HepG2 (cell line): ENCODE data around the gene CLDND2. TPM values are rescaled to one million over a fixed set of nuclear protein-coding genes. Genes with fewer than 3 reads are reported as not detected.

Experiments
- AKNA ChIP-seq: sonication (generic); formaldehyde crosslinking; IDR thresholded peaks from 2 replicates; pipeline ENCODE4 v1.4.0; 2020; ENCODE audit warnings: missing genetic modification reagents, borderline replicate concordance
- ATAD3A ChIP-seq: sonication (generic); formaldehyde crosslinking; IDR thresholded peaks from 2 replicates; pipeline ENCODE4 v1.4.0; 2020; ENCODE audit warnings: missing genetic modification reagents
- FOXJ3 ChIP-seq: sonication (generic); formaldehyde crosslinking; IDR thresholded peaks from 2 replicates; pipeline ENCODE4 v1.4.0; 2020; ENCODE audit warnings: missing genetic modification reagents, mild to moderate bottlenecking, borderline replicate concordance
- HOXD1 ChIP-seq: sonication (generic); formaldehyde crosslinking; IDR thresholded peaks from 2 replicates; pipeline ENCODE4 v1.5.0; 2020; ENCODE audit warnings: missing genetic modification reagents
- MATR3 ChIP-seq: sonication (generic); formaldehyde crosslinking; IDR thresholded peaks from 2 replicates; pipeline ENCODE4 v1.4.0; 2020; ENCODE audit warnings: missing genetic modification reagents
- MYNN ChIP-seq: sonication (generic); formaldehyde crosslinking; IDR thresholded peaks from 2 replicates; pipeline ENCODE4 v1.4.0; 2020; ENCODE audit warnings: mild to moderate bottlenecking, low read depth, missing genetic modification reagents
- NKX3-1 ChIP-seq: sonication (generic); formaldehyde crosslinking; IDR thresholded peaks from 2 replicates; pipeline ENCODE4 v1.5.0; 2020; ENCODE audit warnings: missing genetic modification reagents
- SOX13 ChIP-seq, 3 experiments: fragments of 450-650 bp in 1 of 3; sonication (generic) in 1 of 3; formaldehyde crosslinking in 1 of 3; IDR thresholded peaks in 2 of 3; conservative IDR thresholded peaks in 1 of 3; 2 replicates each; pipeline versions ENCODE4 v1.5.0 to v1.6.1; 2016 to 2020; ENCODE audit warnings: antibody characterized with exemption in 1 of 3, mild to moderate bottlenecking in 1 of 3, missing compliant biosample characterization in 1 of 3, missing genetic modification reagents in 1 of 3, moderate library complexity in 1 of 3
- SP2 ChIP-seq: sonication (generic); formaldehyde crosslinking; IDR thresholded peaks from 2 replicates; pipeline ENCODE4 v1.5.1; 2020; ENCODE audit warnings: mild to moderate bottlenecking, missing genetic modification reagents
- TIGD3 ChIP-seq: sonication (generic); formaldehyde crosslinking; IDR thresholded peaks from 2 replicates; pipeline ENCODE4 v1.5.1; 2020; ENCODE audit warnings: mild to moderate bottlenecking, missing genetic modification reagents, borderline replicate concordance
- TP53 ChIP-seq: sonication (generic); formaldehyde crosslinking; conservative IDR thresholded peaks from 2 replicates; pipeline ENCODE4 v1.4.0; 2020; ENCODE audit warnings: missing genetic modification reagents
- ZEB1 ChIP-seq: IDR thresholded peaks from 2 replicates; pipeline ENCODE4 v1.6.1; 2012; ENCODE audit warnings: mild to moderate bottlenecking, low read depth, inconsistent platforms; ENCODE audit not compliant: insufficient replicate concordance
- ZKSCAN5 ChIP-seq: sonication (generic); formaldehyde crosslinking; IDR thresholded peaks from 2 replicates; pipeline ENCODE4 v1.5.1; 2020; ENCODE audit warnings: mild to moderate bottlenecking, missing genetic modification reagents
- ZNF282 ChIP-seq: fragments of 450-650 bp; IDR thresholded peaks from 2 replicates; pipeline ENCODE4 v1.6.1; 2018; ENCODE audit not compliant: partially characterized antibody
- ZNF362 ChIP-seq: sonication (generic); formaldehyde crosslinking; IDR thresholded peaks from 2 replicates; pipeline ENCODE4 v1.4.0; 2020; ENCODE audit warnings: missing genetic modification reagents, mild to moderate bottlenecking, borderline replicate concordance
- ZNF770 ChIP-seq: sonication (generic); formaldehyde crosslinking; IDR thresholded peaks from 2 replicates; pipeline ENCODE4 v1.5.0; 2020; ENCODE audit warnings: mild to moderate bottlenecking, missing genetic modification reagents
- ZNF883 ChIP-seq: sonication (generic); formaldehyde crosslinking; IDR thresholded peaks from 2 replicates; pipeline ENCODE4 v1.5.1; 2020; ENCODE audit warnings: mild to moderate bottlenecking, missing genetic modification reagents; ENCODE audit errors: not compliant biosample characterization
- ZSCAN5A ChIP-seq: sonication (generic); formaldehyde crosslinking; IDR thresholded peaks from 2 replicates; pipeline ENCODE4 v1.8.0; 2022; ENCODE audit warnings: mild to moderate bottlenecking, missing genetic modification reagents, borderline replicate concordance
- polyA plus RNA-seq, 8 experiments: library from polyadenylated mRNA; depleted of rRNA in 3 of 8; stranded (reverse) in 7 of 8; unstranded in 1 of 8; fragments of >200 nt; fragmentation: Illumina TruSeq in 4 of 8; extraction: Trizol in 4 of 8; gene quantifications; 2 replicates each; pipeline versions ENCODE4 v1.2.1 to v1.2.3, GENCODE V29; 2011 to 2016; ENCODE audit warnings: low read depth in 4 of 8, missing spikeins in 1 of 8, mixed read lengths in 1 of 8; ENCODE audit not compliant: insufficient read depth in 1 of 8
- total RNA-seq, 5 experiments: library from RNA; depleted of rRNA; stranded (reverse); fragments of >200 nt; fragmentation: Illumina TruSeq; extraction: Trizol; gene quantifications; 2 replicates each; pipeline ENCODE4 v1.2.3, GENCODE V29; 2016; ENCODE audit warnings: low read depth in 1 of 5

Gene CLDND2
- total and polyA plus RNA-seq, 2 of the 13 experiments (the other 11 are each of a cell fraction or from before 2014, with no cell fraction given), result 0.84 to 1.8 TPM

- TF ChIP-seq ZSCAN5A (CRISPR knock-in tag) (no peak), MYNN (CRISPR knock-in tag) (no peak), SP2 (CRISPR knock-in tag) (no peak), ZNF282 (no peak), SOX13 (IDR thresholded peaks at IDR 0.05) (peak; percentile 75), SOX13 (CRISPR knock-in tag; conservative IDR thresholded peaks at IDR 0.05 in 1 of 2, IDR thresholded peaks at IDR 0.05 in 1 of 2) (peak in 1 of 2 experiments; percentile 93; a peak in 2 of 4 replicates), MATR3 (no peak), TIGD3 (no peak), FOXJ3 (CRISPR knock-in tag) (0 out of 2 replicates have a peak, but pooled peaks have one; percentile 27), TP53 (CRISPR knock-in tag) (no peak), HOXD1 (CRISPR knock-in tag) (no peak), AKNA (no peak), ZKSCAN5 (no peak), ZEB1 (no peak), ZNF770 (CRISPR knock-in tag) (0 out of 2 replicates have a peak, but pooled peaks have one; percentile 10), ZNF883 (no peak), ATAD3A (CRISPR knock-in tag) (no peak), NKX3-1 (CRISPR knock-in tag) (no peak), ZNF362 (CRISPR knock-in tag) (no peak)
Observed at GRCh38 chr19:51356159-51356801, 12.5 kb downstream of the CLDND2 start (continued).
